HG03103 (cell line): Measurements from ENCODE around the gene NUDC.

Source experiments
- ATAC-seq: cut with Tn5 transposase; IDR thresholded peaks from one replicate; pipeline ENCODE4 v1.9.1; 2021; ENCODE audit warnings: low read depth; ENCODE audit not compliant: unreplicated experiment

Gene NUDC

DNA sequence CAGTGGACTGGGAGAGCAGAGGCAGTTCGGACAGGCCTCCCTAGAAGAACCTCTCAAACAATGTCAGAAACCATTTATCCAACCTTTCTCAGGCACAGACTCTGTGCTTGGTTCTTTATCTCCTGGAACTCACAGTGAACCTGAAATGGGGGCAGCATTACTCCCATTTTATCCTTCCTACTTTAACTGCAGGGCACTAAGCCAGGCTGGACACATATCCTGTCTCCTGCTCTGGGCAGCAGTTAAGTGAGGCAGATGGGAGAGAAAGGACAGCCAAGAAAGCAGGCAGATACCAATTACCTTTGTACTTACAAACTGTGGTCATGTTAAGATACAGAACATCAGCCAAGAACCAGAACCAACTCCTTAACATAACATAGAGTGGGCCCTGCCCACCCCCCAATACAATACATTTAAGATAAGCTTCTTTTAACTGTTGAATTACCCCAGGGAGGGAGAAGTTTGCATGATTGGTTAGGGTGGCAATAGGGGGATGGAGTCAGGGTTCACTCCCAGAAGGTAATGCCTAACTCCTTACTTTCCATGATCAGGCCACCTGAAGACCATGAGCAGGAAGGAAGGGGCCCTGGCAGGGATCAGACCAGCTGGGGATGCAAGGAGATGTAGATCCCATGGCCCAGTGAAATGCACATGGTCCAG is 27.9 kb downstream of the NUDC start:
- ATAC-seq: no peak

DNA sequence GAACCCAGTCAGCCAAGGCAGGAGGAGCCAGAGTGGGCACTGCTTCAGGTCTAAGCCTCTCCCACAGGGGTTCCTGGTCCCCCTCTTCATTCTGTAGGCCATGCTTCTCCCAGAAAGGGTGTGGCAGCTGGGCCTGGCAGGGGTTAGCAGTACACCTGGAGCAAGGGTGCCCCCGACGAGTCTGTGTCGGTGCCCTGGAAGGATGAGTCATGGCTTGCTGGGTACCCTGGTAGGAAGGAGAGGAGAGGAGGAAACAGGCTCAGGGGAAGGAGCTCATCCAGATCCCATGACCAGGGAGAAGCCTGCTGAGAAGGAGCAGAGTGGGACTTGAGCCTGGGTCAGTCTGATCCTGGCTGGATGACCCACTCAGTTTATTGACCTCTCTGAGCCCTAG is 28.4 kb downstream of the NUDC start:
- no peak for ATAC-seq

DNA sequence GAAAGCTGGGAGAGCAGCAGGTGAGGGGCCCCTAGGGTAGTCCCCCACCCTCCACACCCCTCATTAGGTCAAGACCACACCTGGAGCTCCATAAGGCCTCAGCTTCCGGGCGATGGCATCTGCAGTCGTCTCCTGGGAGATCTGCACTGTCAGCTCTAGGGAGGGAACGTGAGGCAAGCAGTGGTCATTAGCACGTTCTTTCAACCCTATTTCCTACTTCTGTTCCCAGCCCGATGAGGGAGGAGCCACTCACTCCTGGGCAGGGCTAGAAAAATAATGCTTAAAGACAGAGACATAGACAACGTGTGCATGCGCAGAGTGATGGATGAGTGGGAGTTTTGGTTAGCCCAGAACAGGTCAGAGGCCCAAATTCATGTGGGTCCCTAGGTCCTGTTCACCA is 29.1 kb downstream of the NUDC start:
- no peak for ATAC-seq

DNA sequence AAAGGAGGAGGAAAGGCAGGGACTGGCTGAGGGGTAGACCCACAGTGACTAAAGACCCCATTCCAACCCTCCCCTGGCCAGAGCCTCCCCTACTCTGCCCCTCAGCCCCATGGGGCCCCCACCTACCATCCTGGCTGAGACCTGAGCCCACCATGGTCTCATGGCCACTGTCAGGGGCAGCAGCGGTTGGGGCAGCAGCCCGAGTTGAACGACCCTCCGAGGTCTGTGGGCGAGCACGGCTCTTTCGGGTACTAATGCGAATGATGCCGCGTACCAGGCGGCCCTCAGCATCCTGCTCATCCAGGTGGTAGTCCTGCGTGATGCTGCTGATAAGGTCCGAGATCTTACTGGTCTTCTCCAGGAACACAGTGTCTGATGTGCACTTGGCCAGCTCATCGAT is 29.7 kb downstream of the NUDC start:
- ATAC-seq: no peak

DNA sequence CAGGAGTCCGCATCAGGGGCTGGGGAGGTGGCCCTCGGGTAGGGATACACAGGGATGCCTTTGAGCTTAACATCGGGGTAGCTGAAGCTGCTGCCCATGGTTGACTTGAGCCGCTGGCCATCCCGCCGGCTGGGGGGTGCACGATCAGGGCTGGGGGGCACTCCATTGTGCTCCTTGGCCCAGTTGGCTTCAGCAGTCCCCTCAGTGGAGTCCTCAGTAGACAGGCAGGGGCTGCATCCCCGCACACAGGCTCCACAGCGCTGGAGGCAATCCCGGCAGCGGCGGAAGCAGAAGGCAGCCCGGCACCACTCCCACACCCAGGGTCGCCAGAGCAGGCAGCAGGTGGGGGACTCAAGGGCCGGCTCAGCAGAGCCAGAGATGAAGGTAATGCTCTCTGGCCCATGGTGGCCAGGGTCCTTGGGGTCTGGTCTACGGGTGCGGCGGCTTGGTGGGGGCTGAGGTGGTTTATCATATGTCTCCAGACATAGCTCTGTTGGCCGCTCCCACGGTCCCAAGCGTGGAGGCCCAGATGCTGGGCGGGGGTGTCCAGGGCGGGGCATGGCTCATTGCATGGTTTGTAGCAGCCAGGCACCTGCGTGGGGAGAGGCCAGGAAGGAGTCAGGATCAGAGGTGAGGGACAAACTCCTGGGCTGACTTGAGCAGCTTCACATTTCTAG is 30.4 kb downstream of the NUDC start:
- no peak for ATAC-seq

DNA sequence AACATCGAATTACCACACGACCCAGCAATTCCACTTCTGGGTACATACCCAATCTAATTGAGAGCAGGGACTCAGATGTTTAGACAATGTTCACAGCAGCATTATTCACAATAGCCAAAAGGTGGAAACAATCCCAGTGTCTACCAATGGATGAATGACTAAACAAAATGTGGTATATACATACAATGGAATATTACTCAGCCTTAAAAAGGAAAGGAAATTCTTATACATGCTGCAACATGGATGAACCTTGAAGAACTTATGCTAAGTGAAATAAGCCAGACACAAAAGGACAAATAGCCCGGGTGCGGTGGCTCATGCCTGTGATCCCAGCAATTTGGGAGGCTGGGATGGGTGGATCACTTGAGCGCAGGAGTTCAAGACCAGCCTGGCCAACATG is 31.8 kb downstream of the NUDC start:
- no peak for ATAC-seq

DNA sequence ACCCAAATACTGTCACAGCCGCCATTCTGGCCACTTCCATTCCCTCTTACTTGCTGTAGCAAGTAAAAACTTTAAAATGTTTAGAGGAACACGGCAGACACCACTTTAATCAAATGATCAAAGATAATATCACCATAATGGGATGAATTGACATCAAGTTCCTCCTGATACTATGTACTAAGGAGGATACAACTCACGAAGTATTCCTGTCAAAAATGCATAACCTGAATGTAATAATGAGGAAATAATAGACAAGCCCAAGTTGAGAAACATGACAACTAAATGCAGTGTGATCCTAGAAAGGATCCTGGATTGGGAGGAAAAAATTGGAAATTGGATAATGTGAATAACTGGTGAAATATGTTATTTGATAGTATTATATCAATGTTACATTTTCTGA is 34.8 kb downstream of the NUDC start:
- ATAC-seq: no peak

DNA sequence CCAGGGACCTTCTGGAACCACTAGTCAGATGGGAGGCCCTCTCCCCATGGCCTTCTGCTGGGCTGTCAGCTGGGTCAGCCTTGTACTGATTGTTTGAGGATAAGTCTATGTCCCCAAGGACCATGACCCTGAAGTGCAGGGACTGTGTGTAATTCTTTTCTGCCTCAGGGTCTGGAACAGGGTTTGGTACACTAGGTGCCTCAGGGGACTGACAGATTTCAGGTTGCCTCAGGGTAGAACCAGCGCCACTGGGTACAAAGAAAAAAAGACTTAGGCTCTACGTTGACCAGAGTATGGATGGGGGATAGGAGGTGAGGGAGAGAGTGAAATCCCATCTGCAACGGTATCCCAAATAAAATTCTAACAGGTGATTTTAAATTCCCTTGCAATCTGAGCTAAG is 35.8 kb downstream of the NUDC start:
- ATAC-seq: no peak

DNA sequence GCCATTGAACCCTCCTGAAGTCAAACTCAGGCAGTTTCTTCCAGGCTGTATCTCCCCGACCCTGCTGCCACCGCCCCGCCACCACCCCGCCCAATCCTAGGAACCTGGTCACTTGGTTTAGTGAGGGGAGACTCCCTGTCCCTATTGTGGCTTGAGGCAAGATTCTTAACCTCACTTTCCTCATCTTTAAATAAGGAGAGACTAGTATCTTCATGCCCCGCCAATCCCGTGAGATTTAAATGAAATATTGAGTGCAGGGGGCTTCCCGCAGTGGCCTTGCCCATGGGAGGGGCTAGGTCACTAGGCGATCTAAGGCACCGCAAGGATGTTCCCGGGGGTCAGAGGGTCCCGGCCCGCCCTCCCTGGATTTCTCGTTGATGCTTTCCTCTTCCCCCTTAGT is 37.7 kb downstream of the NUDC start:
- ATAC-seq: no peak

DNA sequence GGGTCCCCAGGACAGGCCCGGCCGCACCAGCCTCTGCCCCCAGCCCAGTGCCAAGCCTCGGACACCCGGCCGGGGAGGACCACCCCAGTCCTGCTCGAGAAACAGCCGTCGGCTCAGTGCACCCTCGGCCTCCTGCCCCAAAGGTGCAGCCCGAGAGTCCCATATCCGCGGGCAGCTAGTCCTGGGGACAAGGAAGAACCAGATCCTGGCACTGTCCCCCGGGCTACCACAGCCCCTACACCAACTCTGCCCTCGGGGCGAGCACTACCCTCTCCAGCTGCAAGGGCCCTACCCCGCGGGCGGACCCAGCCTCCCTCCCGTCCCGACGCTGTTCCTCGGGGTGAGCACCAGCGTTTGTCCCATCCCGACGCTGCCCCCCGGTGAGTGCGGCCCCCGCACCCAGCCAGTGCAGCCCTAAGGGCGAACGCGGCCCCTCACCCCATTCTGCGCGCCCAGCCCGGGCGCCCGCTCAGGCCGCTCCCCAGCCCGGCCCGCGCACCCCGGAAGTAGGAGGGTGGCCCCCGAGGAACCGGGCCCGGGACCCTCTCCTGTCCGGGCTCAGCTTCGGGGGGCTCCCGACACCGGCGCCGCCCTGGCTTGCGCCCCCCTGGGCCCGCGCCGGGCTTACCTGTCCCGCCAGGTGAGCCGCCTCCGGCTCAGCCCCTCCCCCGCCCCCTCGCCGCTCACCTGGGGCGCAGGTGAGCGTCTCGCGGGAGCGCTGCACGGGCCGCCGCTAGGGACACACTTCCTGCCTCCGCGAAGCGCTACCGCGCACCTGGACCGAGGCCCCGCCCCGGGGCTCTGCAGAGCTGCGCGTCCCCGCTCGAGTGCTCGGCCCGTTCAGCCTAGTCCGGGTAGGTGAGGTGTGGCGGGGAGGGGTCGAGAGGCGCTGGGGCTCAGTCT is 38.4 kb downstream of the NUDC start, which contains the start of gene KDF1:
KDF1 (minus strand) TSS at position 747 of the 903 bp plus-strand sequence. CDS start 8,088 bp downstream, outside the sequence.
- ATAC-seq: no peak

DNA sequence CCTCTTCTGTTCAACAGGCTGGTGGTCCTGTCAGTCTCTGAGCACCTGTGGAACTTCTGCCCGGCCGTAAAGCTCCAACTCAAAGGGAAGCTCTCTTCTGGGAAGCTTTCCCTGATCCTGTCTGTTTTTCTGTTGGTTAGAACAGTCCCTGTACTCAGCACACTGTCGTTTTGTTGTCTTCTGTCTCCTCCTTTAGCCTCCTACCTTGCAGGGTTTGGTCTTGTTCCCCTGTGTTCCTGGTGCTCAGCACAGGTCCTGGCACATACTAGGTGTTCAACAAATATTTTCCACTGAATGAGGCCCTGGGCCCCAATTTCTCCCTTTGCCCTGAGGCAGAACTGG is 39.1 kb downstream of the NUDC start:
- no peak for ATAC-seq

DNA sequence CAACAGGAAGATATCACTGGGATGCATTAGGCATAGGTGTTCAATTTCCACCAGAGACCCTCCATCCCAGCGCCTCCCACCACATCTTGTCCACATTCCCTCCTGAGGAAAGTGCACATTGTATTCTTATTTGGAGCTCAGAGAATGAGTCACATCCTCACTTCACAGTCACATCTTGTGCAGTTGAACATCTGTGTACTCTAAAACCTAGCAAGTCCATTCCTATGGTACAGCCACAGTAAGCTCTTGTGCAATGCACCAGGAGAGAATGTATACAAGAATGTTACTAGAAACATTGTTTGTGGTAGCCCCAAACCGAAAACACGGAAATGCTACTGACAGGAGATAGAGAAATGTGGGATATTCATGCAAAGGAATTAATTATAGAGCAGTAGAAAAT is 40.3 kb downstream of the NUDC start:
- no peak for ATAC-seq

DNA sequence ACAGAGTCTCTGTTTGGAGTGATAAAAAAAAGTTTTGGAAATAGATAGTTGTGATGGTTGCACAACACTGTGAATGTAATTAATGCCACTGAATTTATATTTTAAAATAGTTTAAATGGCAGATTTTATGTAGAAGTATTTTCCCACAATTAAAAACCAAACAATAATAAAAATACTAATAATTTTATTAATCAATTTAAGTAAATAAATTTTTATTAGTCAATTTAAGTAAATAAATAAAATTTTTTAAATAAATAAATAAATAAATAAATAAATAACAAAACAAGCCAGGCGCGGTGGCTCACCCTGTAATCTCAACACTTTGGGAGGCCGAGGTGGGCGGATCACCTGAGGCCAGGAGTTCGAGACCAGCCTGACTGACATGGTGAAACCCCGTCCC is 43.7 kb downstream of the NUDC start:
- ATAC-seq: no peak

DNA sequence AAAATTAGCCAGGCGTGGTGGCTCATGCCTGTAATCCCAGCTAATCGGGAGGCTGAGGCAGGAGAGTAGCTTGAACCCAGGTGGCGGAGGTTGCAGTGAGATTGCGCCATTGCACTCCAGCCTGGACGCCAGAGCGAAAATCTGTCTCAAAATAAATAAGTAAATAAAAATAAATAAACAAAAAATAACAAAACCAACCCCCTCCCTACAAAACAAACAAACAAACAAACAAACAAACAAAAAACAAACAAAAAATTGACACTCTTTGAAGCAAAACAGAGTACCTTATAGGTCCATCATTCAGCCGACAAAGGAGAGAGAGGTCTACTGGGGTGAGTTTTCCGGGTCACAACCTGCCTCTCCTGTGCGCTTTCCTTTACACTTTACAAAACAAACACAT is 44.1 kb downstream of the NUDC start:
- no peak for ATAC-seq

DNA sequence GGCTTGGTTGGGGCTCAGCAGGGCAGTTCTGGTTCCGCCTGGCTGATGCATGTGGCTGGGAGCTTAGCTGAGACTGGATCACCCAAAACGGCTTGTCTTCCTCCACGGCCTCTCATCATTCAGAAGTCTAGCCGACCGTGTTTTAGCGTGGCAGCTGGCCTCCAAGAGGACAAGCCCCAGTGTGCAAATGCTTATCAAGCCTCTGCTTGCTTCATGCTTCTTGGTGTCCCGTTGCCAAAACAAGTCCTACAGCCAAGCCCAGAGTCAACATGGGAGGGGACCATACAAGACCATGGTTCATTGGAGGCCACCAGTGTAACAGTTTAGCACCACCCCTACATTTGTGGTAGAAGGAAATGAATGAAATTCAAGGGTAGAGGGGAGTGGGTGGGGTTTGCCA is 49.3 kb downstream of the NUDC start:
- ATAC-seq: no peak

DNA sequence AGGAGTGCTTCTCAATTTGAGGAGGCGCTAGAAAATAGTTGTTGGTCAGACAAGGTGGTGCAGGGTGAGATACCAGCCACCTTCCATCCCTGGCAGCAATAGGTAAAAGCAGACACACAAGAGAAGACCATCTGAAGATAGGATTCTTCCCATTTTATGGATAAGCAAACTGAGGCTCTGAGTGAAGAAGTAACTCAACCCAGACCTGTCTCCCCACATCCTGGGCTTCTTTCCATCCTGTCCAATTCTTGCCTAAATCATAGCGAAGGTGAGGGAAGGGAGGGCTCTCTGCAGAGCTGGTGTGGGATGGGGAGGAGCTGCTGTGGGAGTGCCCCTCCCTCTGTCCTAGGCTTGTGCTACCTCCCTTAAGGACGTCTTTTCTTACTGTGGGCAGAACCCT is 50.0 kb downstream of the NUDC start:
- no peak for ATAC-seq

DNA sequence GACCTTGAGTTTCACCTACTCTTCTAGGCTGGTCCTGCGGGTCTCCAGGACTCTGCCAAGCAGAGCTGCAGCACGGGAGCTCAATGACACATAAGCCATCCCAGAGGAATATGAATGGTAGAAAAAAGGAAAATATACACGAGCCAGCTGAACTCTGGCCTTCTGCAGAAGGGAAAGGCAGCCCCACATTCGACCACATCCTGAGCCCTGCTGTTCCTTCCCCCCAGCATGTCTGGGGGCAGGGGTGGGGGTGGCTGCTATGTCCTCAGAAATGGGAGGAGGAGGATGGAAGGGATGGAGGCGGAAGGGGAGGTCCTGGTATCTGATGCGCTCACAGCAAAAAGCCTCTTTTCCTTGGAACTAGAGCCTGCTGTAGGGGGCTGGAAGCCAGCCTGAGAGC is 50.8 kb downstream of the NUDC start:
- ATAC-seq: no peak

DNA sequence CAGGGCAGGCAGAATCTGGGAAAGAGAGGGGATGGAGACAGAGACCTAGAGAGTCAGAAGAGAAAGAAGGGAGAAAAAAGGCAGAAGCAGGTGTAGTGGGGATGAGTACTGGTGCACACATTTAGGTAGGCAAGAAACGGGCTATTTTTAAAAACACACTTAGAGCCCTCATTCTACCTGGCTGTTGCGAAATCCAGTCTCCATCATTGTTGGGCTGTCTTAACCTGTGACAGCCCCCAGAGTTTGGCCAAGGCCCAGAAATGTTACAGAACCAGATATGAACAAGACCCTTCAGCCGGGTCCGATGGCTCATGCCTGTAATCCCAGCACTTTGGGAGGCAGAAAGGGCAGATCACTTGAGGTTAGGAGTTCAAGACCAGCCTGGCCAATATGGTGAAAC is 51.3 kb downstream of the NUDC start:
- ATAC-seq: no peak

DNA sequence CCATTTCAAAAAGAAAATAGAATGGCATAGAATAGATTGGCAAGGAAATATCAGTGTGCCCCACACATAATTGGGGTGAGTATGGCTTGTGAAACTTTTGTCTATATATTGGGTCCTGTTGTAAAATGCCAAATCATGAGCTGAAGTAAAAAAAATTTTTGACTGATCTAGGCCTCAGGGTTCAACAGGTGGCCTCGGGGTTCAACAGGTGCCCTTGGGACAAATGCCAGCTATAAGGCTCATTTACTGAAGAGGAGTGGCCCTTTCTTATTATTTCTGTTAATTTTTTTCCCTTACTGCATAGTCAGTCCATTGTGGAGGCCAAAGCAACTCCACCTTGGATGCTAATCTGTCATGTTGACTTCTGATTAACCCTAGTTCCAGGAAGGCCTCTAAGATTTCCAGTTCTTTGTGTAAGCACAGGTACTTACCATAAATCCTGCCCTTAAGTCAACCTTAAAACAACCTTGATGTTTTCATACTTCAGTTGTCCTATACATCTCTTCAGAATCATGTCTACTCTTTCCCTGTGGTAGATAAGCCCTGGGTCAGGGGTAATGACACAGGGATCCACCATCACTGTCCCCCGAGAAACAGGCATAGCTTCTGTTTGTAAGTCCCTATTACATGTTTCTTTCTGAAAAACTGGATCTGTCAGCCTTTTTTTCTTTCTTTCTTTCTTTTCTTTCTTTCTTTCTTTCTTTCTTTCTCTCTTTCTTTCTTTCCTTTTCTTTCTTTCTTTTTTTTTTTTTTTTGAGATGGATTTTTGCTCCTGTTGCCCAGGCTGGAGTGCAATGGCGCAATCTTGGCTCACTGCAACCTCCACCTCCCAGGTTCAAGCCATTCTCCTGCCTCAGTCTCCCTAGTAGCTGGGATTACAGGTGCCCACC is 55.3 kb downstream of the NUDC start:
- no peak for ATAC-seq

DNA sequence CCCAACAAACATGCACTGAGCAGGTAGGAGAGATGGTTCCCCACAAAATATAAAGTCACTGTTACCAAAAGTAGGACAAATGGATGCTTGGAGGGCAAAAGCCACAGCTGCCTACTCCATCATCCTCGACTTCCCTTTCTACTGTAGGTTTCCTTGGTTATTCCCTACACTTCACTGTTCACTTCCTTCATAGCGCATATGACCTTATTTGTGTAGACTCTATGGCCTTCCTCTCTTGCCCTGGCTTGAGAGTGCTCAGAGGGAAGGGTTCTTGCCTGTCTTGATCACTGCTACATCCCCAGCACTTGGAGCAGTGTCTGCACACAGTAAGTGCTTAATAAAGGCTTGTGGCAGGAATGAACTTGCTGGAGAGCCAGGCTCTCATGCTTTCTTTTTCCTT is 57.4 kb downstream of the NUDC start:
- no peak for ATAC-seq
